ENCODE measurements around the gene SCAPER.

GRCh38 chr15:76483752-76484151, 421.4 kb downstream of the SCAPER start:
- TF ChIP-seq, protein P1, sequence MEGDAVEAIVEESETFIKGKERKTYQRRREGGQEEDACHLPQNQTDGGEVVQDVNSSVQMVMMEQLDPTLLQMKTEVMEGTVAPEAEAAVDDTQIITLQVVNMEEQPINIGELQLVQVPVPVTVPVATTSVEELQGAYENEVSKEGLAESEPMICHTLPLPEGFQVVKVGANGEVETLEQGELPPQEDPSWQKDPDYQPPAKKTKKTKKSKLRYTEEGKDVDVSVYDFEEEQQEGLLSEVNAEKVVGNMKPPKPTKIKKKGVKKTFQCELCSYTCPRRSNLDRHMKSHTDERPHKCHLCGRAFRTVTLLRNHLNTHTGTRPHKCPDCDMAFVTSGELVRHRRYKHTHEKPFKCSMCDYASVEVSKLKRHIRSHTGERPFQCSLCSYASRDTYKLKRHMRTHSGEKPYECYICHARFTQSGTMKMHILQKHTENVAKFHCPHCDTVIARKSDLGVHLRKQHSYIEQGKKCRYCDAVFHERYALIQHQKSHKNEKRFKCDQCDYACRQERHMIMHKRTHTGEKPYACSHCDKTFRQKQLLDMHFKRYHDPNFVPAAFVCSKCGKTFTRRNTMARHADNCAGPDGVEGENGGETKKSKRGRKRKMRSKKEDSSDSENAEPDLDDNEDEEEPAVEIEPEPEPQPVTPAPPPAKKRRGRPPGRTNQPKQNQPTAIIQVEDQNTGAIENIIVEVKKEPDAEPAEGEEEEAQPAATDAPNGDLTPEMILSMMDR (conservative IDR thresholded peaks at IDR 0.05; ENCODE audit: low read depth, low read length): no peak
- TF ChIP-seq, protein P2, sequence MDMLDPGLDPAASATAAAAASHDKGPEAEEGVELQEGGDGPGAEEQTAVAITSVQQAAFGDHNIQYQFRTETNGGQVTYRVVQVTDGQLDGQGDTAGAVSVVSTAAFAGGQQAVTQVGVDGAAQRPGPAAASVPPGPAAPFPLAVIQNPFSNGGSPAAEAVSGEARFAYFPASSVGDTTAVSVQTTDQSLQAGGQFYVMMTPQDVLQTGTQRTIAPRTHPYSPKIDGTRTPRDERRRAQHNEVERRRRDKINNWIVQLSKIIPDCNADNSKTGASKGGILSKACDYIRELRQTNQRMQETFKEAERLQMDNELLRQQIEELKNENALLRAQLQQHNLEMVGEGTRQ (IDR thresholded peaks at IDR 0.05; ENCODE audit: low read depth, low read length): no peak
- TF ChIP-seq RCOR1 (IDR thresholded peaks at IDR 0.05; ENCODE audit: insufficient replicate concordance, low read length): no peak
- TF ChIP-seq POLR2A (IDR thresholded peaks at IDR 0.05; ENCODE audit: low read depth, low read length): no peak
- TF ChIP-seq MAZ (IDR thresholded peaks at IDR 0.05; ENCODE audit: borderline replicate concordance, low read depth, low read length): no peak
- TF ChIP-seq MXI1 (IDR thresholded peaks at IDR 0.05; ENCODE audit: borderline replicate concordance, low read depth, low read length): no peak
- TF ChIP-seq FOS (IDR thresholded peaks at IDR 0.05; ENCODE audit: low read depth, low read length): no peak
- no peak for TF ChIP-seq RAD21 (IDR thresholded peaks at IDR 0.05; ENCODE audit: low read length)
- TF ChIP-seq, protein P3, sequence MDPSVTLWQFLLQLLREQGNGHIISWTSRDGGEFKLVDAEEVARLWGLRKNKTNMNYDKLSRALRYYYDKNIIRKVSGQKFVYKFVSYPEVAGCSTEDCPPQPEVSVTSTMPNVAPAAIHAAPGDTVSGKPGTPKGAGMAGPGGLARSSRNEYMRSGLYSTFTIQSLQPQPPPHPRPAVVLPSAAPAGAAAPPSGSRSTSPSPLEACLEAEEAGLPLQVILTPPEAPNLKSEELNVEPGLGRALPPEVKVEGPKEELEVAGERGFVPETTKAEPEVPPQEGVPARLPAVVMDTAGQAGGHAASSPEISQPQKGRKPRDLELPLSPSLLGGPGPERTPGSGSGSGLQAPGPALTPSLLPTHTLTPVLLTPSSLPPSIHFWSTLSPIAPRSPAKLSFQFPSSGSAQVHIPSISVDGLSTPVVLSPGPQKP (IDR thresholded peaks at IDR 0.05; ENCODE audit: borderline replicate concordance, low read depth, low read length): no peak
